Measurements from ENCODE around the gene PFKM. TPM values are rescaled to one million over a fixed set of nuclear protein-coding genes. Genes with fewer than 3 reads are reported as not detected.

Gene PFKM
- total RNA-seq, 1 experiment from 2014 or later = 92.4 TPM

- H3K56ac ChIP-seq (ENCODE audit: insufficient read length, low read depth, low read length) = no peak overlapping the region
- H2BK12ac ChIP-seq (ENCODE audit: insufficient read length, low read depth, low read length) = no peak overlapping the region
- no peak overlapping the region for H2AK5ac ChIP-seq (ENCODE audit: insufficient read length, low read length)
- Mint-ChIP-seq H3K27ac (no peak overlapping the region), H3K36me3 (ENCODE audit: insufficient read depth in 1 of 3, low read depth in 3 of 3) (no peaks in the 10 kb centered on the region), H3K27me3 (ENCODE audit: low read depth) (peaks cover 57% of the 10 kb centered on the region), H3K9me3 (no peaks in the 10 kb centered on the region; a peak in 1 of 5 replicates), H3K4me3 (no peak overlapping the region), H3K4me1 (peaks cover 31 to 34% of the 10 kb centered on the region in 2 experiments)
- no peak overlapping the region for H3T11ph ChIP-seq (ENCODE audit: low read length)
- H2BK20ac ChIP-seq (ENCODE audit: low read depth, low read length, poor library complexity, severe bottlenecking) = no peak overlapping the region
- peaks cover 7% of the 10 kb centered on the region for H3K4me1 ChIP-seq (ENCODE audit: insufficient read depth, low read length)
- no peak overlapping the region for H4K8ac ChIP-seq (replicated peaks; ENCODE audit: insufficient read length, low read depth, low read length)
- no peak overlapping the region for H3K4ac ChIP-seq (ENCODE audit: low read depth, low read length)
- H4K91ac ChIP-seq (ENCODE audit: insufficient read length, low read depth, low read length) = no peak overlapping the region
- no peaks in the 10 kb centered on the region for H3K9me3 ChIP-seq (ENCODE audit: control insufficient read depth, low read depth, low read length)
- H3K9ac ChIP-seq (ENCODE audit: extremely low read depth, insufficient read length, low read length) = no peak overlapping the region
- no peak overlapping the region for H3K23ac ChIP-seq (ENCODE audit: insufficient read length, low read depth, low read length)
- H2BK5ac ChIP-seq (ENCODE audit: insufficient read length, low read length) = no peak overlapping the region
- no peaks in the 10 kb centered on the region for H3K79me1 ChIP-seq (ENCODE audit: insufficient read depth, low read depth, low read length, poor library complexity, severe bottlenecking)
- no peak for TF ChIP-seq CTCF (conservative IDR thresholded peaks at IDR 0.05)
- peaks cover 5% of the 10 kb centered on the region for H3K23me2 ChIP-seq (ENCODE audit: insufficient read length, low read depth, low read length, poor library complexity, severe bottlenecking)
- no peak overlapping the region for H3K27ac ChIP-seq (ENCODE audit: insufficient read length, low read depth, low read length)
- H3K4me2 ChIP-seq (ENCODE audit: insufficient read depth, insufficient read length, low read length) = no peak overlapping the region
- H2AFZ ChIP-seq (ENCODE audit: low read length) = no peak overlapping the region
- H2BK120ac ChIP-seq (ENCODE audit: low read depth, low read length, poor library complexity, severe bottlenecking) = no peak overlapping the region
- no peak overlapping the region for H4K5ac ChIP-seq (ENCODE audit: insufficient read length, low read depth, low read length)
- H4K20me1 ChIP-seq (ENCODE audit: control insufficient read depth, insufficient read depth, insufficient read length) = no peaks in the 10 kb centered on the region
- WGBS (ENCODE audit: extremely low coverage, insufficient read length, low lambda C conversion rate) = no CpG with 5 or more reads among the region's 4 CpGs
- H2BK15ac ChIP-seq (ENCODE audit: low read depth, low read length) = no peak overlapping the region
- H3K27me3 ChIP-seq (ENCODE audit: insufficient read depth, low read length) = no peaks in the 10 kb centered on the region; the same call in 1 of the 2 replicates
- no peak for DNase-seq
- no peaks in the 10 kb centered on the region for H3K79me2 ChIP-seq (ENCODE audit: insufficient read depth, low read length)
- no peak overlapping the region for H3K14ac ChIP-seq (ENCODE audit: insufficient read depth, low read length)
- no peak overlapping the region for H3K18ac ChIP-seq (ENCODE audit: insufficient read length, low read depth, low read length)
Observed at GRCh38 chr12:48177982-48178381, 58.8 kb downstream of the PFKM start.
